ENCODE data around the gene GBA2. TPM values are rescaled to one million over a fixed set of nuclear protein-coding genes. Genes with fewer than 3 reads are reported as not detected.

The GBA2 gene
- total and polyA plus RNA-seq, 2 experiments from 2014 or later = 32.1 to 80.1 TPM

DNA sequence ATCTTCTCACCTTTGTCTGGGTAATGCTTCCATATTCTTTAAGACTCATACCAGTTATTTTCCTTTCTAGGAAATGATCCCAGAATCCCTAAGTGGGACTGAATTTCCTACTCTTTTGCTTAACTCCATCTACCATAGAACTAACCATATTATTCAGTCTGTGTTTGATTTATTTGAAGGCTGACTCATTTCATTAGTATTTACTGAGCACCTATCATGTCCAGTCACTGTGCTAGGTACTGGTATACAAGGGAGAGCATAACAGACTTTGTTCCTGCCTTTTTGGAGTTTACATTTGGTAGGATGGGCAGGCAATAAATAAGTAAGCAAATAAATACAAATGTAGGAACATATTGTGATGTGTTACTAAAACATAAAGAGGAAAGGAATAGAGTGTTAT is 46.7 kb upstream of the GBA2 start (continued):
- TF ChIP-seq, protein P1, sequence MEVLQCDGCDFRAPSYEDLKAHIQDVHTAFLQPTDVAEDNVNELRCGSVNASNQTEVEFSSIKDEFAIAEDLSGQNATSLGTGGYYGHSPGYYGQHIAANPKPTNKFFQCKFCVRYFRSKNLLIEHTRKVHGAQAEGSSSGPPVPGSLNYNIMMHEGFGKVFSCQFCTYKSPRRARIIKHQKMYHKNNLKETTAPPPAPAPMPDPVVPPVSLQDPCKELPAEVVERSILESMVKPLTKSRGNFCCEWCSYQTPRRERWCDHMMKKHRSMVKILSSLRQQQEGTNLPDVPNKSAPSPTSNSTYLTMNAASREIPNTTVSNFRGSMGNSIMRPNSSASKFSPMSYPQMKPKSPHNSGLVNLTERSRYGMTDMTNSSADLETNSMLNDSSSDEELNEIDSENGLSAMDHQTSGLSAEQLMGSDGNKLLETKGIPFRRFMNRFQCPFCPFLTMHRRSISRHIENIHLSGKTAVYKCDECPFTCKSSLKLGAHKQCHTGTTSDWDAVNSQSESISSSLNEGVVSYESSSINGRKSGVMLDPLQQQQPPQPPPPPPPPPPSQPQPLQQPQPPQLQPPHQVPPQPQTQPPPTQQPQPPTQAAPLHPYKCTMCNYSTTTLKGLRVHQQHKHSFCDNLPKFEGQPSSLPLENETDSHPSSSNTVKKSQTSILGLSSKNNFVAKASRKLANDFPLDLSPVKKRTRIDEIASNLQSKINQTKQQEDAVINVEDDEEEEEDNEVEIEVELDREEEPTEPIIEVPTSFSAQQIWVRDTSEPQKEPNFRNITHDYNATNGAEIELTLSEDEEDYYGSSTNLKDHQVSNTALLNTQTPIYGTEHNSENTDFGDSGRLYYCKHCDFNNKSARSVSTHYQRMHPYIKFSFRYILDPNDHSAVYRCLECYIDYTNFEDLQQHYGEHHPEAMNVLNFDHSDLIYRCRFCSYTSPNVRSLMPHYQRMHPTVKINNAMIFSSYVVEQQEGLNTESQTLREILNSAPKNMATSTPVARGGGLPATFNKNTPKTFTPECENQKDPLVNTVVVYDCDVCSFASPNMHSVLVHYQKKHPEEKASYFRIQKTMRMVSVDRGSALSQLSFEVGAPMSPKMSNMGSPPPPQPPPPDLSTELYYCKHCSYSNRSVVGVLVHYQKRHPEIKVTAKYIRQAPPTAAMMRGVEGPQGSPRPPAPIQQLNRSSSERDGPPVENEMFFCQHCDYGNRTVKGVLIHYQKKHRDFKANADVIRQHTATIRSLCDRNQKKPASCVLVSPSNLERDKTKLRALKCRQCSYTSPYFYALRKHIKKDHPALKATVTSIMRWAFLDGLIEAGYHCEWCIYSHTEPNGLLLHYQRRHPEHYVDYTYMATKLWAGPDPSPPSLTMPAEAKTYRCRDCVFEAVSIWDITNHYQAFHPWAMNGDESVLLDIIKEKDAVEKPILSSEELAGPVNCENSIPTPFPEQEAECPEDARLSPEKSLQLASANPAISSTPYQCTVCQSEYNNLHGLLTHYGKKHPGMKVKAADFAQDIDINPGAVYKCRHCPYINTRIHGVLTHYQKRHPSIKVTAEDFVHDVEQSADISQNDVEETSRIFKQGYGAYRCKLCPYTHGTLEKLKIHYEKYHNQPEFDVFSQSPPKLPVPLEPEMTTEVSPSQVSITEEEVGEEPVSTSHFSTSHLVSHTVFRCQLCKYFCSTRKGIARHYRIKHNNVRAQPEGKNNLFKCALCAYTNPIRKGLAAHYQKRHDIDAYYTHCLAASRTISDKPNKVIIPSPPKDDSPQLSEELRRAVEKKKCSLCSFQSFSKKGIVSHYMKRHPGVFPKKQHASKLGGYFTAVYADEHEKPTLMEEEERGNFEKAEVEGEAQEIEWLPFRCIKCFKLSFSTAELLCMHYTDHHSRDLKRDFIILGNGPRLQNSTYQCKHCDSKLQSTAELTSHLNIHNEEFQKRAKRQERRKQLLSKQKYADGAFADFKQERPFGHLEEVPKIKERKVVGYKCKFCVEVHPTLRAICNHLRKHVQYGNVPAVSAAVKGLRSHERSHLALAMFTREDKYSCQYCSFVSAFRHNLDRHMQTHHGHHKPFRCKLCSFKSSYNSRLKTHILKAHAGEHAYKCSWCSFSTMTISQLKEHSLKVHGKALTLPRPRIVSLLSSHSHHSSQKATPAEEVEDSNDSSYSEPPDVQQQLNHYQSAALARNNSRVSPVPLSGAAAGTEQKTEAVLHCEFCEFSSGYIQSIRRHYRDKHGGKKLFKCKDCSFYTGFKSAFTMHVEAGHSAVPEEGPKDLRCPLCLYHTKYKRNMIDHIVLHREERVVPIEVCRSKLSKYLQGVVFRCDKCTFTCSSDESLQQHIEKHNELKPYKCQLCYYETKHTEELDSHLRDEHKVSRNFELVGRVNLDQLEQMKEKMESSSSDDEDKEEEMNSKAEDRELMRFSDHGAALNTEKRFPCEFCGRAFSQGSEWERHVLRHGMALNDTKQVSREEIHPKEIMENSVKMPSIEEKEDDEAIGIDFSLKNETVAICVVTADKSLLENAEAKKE (CRISPR knock-in tag; IDR thresholded peaks at IDR 0.05) = no peak
- TF ChIP-seq, protein P2, sequence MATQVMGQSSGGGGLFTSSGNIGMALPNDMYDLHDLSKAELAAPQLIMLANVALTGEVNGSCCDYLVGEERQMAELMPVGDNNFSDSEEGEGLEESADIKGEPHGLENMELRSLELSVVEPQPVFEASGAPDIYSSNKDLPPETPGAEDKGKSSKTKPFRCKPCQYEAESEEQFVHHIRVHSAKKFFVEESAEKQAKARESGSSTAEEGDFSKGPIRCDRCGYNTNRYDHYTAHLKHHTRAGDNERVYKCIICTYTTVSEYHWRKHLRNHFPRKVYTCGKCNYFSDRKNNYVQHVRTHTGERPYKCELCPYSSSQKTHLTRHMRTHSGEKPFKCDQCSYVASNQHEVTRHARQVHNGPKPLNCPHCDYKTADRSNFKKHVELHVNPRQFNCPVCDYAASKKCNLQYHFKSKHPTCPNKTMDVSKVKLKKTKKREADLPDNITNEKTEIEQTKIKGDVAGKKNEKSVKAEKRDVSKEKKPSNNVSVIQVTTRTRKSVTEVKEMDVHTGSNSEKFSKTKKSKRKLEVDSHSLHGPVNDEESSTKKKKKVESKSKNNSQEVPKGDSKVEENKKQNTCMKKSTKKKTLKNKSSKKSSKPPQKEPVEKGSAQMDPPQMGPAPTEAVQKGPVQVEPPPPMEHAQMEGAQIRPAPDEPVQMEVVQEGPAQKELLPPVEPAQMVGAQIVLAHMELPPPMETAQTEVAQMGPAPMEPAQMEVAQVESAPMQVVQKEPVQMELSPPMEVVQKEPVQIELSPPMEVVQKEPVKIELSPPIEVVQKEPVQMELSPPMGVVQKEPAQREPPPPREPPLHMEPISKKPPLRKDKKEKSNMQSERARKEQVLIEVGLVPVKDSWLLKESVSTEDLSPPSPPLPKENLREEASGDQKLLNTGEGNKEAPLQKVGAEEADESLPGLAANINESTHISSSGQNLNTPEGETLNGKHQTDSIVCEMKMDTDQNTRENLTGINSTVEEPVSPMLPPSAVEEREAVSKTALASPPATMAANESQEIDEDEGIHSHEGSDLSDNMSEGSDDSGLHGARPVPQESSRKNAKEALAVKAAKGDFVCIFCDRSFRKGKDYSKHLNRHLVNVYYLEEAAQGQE (IDR thresholded peaks at IDR 0.05; ENCODE audit: unreplicated experiment) = no peak
- TF ChIP-seq STAT1 (IDR thresholded peaks at IDR 0.05; ENCODE audit: unreplicated experiment) (no peak), CREB1 (CRISPR knock-in tag; IDR thresholded peaks at IDR 0.05; ENCODE audit: low read depth) (no peak), ZNF331 (CRISPR knock-in tag; IDR thresholded peaks at IDR 0.05; ENCODE audit: low read depth) (no peak)
- TF ChIP-seq, protein P3, sequence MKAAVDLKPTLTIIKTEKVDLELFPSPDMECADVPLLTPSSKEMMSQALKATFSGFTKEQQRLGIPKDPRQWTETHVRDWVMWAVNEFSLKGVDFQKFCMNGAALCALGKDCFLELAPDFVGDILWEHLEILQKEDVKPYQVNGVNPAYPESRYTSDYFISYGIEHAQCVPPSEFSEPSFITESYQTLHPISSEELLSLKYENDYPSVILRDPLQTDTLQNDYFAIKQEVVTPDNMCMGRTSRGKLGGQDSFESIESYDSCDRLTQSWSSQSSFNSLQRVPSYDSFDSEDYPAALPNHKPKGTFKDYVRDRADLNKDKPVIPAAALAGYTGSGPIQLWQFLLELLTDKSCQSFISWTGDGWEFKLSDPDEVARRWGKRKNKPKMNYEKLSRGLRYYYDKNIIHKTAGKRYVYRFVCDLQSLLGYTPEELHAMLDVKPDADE (IDR thresholded peaks at IDR 0.05) = no peak

All from GM23338 (cell line).